HepG2 (cell line): ENCODE data around the gene FOXA3. TPM values are rescaled to one million over a fixed set of nuclear protein-coding genes. Genes with fewer than 3 reads are reported as not detected.

Source experiments
- ATAC-seq: fragments of 200-7000 bp; cut with Tn5 transposase; 3 replicates; pipeline ENCODE4 v1.9.1; 2020; ENCODE audit warnings: mild to moderate bottlenecking, moderate library complexity
- Bru-seq: library from RNA; stranded (reverse); fragments of 400-500 nt; gene quantifications from one replicate; lab custom pipeline; 2021; lab: Mats Ljungman, UMichigan
- BruChase-seq, 2 experiments: library from RNA; stranded (reverse); fragments of 400-500 nt; gene quantifications; one replicate each; lab custom pipeline; 2021; lab: Mats Ljungman, UMichigan
- BruUV-seq: library from RNA; stranded (reverse); fragments of 400-500 nt; replicated peaks from 2 replicates; lab custom pipeline; 2021; lab: Mats Ljungman, UMichigan
- CTCF ChIA-PET: fragments of 300-600 bp; formaldehyde crosslinking; extraction: SDS; loops from one replicate; lab custom pipeline; 2021; ENCODE audit warnings: low total read pairs, inconsistent platforms, low intra/inter-chr PET ratio; lab: Yijun Ruan, JAX
- POLR2A ChIA-PET: fragments of 350-600 bp; sonication (Branson Sonifier 250); formaldehyde crosslinking; loops from one replicate; lab custom pipeline; 2020; ENCODE audit warnings: antibody characterized with exemption, inconsistent platforms; lab: Yijun Ruan, JAX
- DNase-seq: peaks from one replicate; pipeline ENCODE4 v3.0.0-alpha.2; 2015; ENCODE audit warnings: low spot score
- FAIRE-seq: peaks from 3 replicates; lab custom pipeline; 2011; peaks lifted over from hg19 to GRCh38; lab: Jason Lieb, UNC
- H2AFZ ChIP-seq: one replicate; pipeline ENCODE4 v1.6.1; 2011; ENCODE audit warnings: low read length, inconsistent platforms
- H3K27ac ChIP-seq: fragments of 300-600 bp; 3 replicates; pipeline ENCODE4 v1.8.0; 2011; ENCODE audit warnings: mixed run types, mild to moderate bottlenecking, mixed read lengths, low read length, inconsistent platforms; ENCODE audit not compliant: insufficient read depth; ENCODE audit errors: extremely low read length
- H3K27me3 ChIP-seq, 2 experiments: fragments of 200-600 bp in 1 of 2; 2 replicates in 1 of 2; 3 replicates in 1 of 2; pipeline versions ENCODE4 v1.6.0 to v1.8.0; 2011; ENCODE audit warnings: low read length in 2 of 2, mild to moderate bottlenecking in 2 of 2, moderate library complexity in 2 of 2, inconsistent platforms in 1 of 2; ENCODE audit not compliant: insufficient read depth in 2 of 2, control insufficient read depth in 1 of 2
- H3K36me3 ChIP-seq, 2 experiments: fragments of 200-600 bp in 1 of 2; replicated peaks in 1 of 2; 2 replicates in 1 of 2; 3 replicates in 1 of 2; pipeline versions ENCODE4 v1.5.1 to v1.8.0; 2011; ENCODE audit warnings: low read length in 2 of 2, inconsistent platforms in 1 of 2; ENCODE audit not compliant: insufficient read depth in 2 of 2, control insufficient read depth in 1 of 2
- H3K4me1 ChIP-seq: 2 replicates; pipeline ENCODE4 v1.5.1; 2012; ENCODE audit warnings: low read length, inconsistent platforms; ENCODE audit not compliant: insufficient read depth
- H3K4me2 ChIP-seq: 2 replicates; pipeline ENCODE4 v1.6.0; 2011; ENCODE audit warnings: low read depth, low read length, inconsistent platforms
- H3K4me3 ChIP-seq, 3 experiments: fragments of 200-600 bp in 1 of 3; sonication (generic), shearing (Covaris generic) in 1 of 3; replicated peaks in 1 of 3; 2 replicates each; pipeline ENCODE4 v1.5.1; 2011 to 2016; ENCODE audit warnings: low read length in 3 of 3, inconsistent platforms in 2 of 3, low read depth in 2 of 3, mild to moderate bottlenecking in 2 of 3, control low read depth in 1 of 3, mixed read lengths in 1 of 3; ENCODE audit not compliant: insufficient read depth in 1 of 3
- H3K79me2 ChIP-seq: one replicate; pipeline ENCODE4 v1.6.1; 2011; ENCODE audit warnings: low read length, inconsistent platforms; ENCODE audit not compliant: insufficient read depth
- H3K9ac ChIP-seq: 2 replicates; pipeline ENCODE4 v1.6.0; 2011; ENCODE audit warnings: mild to moderate bottlenecking, low read depth, low read length, inconsistent platforms; ENCODE audit not compliant: insufficient read depth
- H3K9me3 ChIP-seq: 2 replicates; pipeline ENCODE4 v1.5.1; 2012; ENCODE audit warnings: mild to moderate bottlenecking, low read length
- H4K20me1 ChIP-seq: 2 replicates; pipeline ENCODE4 v1.6.0; 2011; ENCODE audit warnings: inconsistent platforms, mild to moderate bottlenecking, low read length, moderate library complexity; ENCODE audit not compliant: insufficient read depth
- GMEB2 ChIP-seq: IDR thresholded peaks from 2 replicates; pipeline ENCODE4 v1.6.1; 2016; ENCODE audit warnings: missing biosample characterization, missing genetic modification reagents, low read depth
- GTF2F1 ChIP-seq: fragments of 150-350 bp; IDR thresholded peaks from 2 replicates; pipeline ENCODE4 v1.6.1; 2014; ENCODE audit warnings: low read length
- HMG20A ChIP-seq: IDR thresholded peaks from 2 replicates; pipeline ENCODE4 v1.6.1; 2016; ENCODE audit warnings: borderline replicate concordance
- KAT7 ChIP-seq: IDR thresholded peaks from 2 replicates; pipeline ENCODE4 v1.6.1; 2018; ENCODE audit warnings: borderline replicate concordance, missing compliant biosample characterization
- KMT2A ChIP-seq: sonication (generic); formaldehyde crosslinking; IDR thresholded peaks from 2 replicates; pipeline ENCODE4 v1.4.0; 2020; ENCODE audit warnings: missing genetic modification reagents
- PRMT3 ChIP-seq: sonication (generic); formaldehyde crosslinking; IDR thresholded peaks from 2 replicates; pipeline ENCODE4 v1.8.1; 2022; ENCODE audit warnings: low read depth, mild to moderate bottlenecking, moderate library complexity, missing genetic modification reagents, borderline replicate concordance
- RXRA ChIP-seq: sonication (generic); formaldehyde crosslinking; IDR thresholded peaks from 2 replicates; pipeline ENCODE4 v1.5.1; 2020; ENCODE audit warnings: missing genetic modification reagents
- TRAFD1 ChIP-seq: sonication (generic); formaldehyde crosslinking; IDR thresholded peaks from 2 replicates; pipeline ENCODE4 v1.5.1; 2020; ENCODE audit warnings: missing genetic modification reagents, mild to moderate bottlenecking, borderline replicate concordance
- ZNF383 ChIP-seq: sonication (generic); formaldehyde crosslinking; IDR thresholded peaks from 2 replicates; pipeline ENCODE4 v1.4.0; 2020; ENCODE audit warnings: missing genetic modification reagents, mild to moderate bottlenecking, borderline replicate concordance
- ZNF619 ChIP-seq: sonication (generic); formaldehyde crosslinking; IDR thresholded peaks from 2 replicates; pipeline ENCODE4 v1.4.0; 2020; ENCODE audit warnings: mild to moderate bottlenecking, missing genetic modification reagents
- WGBS: methylation state at CpG from one replicate; pipeline ENCODE4 v1.1.6; 2017; ENCODE audit warnings: low lambda C conversion rate; 5-methylcytosine and 5-hydroxymethylcytosine counted together
- in situ Hi-C: cut with HindIII; loops from 2 replicates; pipeline ENCODE4 v1.10.0; 2017; ENCODE audit warnings: low pct_unique_long_range_greater_than_20kb; ENCODE audit not compliant: extremely low pct_ligation_motif_present
- intact Hi-C: fragments of 100-400 bp; cut with micrococcal nuclease; formaldehyde crosslinking; loops from one replicate; pipeline ENCODE4 v1.10.0; 2022; ENCODE audit not compliant: unreplicated experiment
- long read RNA-seq, 2 experiments: library from RNA in 1 of 2; library from polyadenylated mRNA in 1 of 2; stranded (forward) in 1 of 2; unstranded in 1 of 2; transcript quantifications; one replicate each; pipeline ENCODE4 v2.0.0, GENCODE V29; 2019 to 2022
- polyA minus RNA-seq, 3 experiments: library from RNA; depleted of rRNA, polyadenylated mRNA; stranded (reverse); fragments of >200 nt; gene quantifications; 2 replicates each; pipeline ENCODE4 v1.2.3, GENCODE V29; 2011; ENCODE audit warnings: low replicate concordance in 1 of 3
- polyA plus RNA-seq, 8 experiments: library from polyadenylated mRNA; depleted of rRNA in 3 of 8; stranded (reverse) in 7 of 8; unstranded in 1 of 8; fragments of >200 nt; fragmentation: Illumina TruSeq in 4 of 8; extraction: Trizol in 4 of 8; gene quantifications; 2 replicates each; pipeline versions ENCODE4 v1.2.1 to v1.2.3, GENCODE V29; 2011 to 2016; ENCODE audit warnings: low read depth in 4 of 8, missing spikeins in 1 of 8, mixed read lengths in 1 of 8; ENCODE audit not compliant: insufficient read depth in 1 of 8
- total RNA-seq, 5 experiments: library from RNA; depleted of rRNA; stranded (reverse); fragments of >200 nt; fragmentation: Illumina TruSeq; extraction: Trizol; gene quantifications; 2 replicates each; pipeline ENCODE4 v1.2.3, GENCODE V29; 2016; ENCODE audit warnings: low read depth in 1 of 5
- TF ChIP-seq, protein P1 (sequence below): sonication (generic); formaldehyde crosslinking; IDR thresholded peaks from 2 replicates; pipeline ENCODE4 v1.8.1; 2023; ENCODE audit warnings: mild to moderate bottlenecking, moderate library complexity, missing genetic modification reagents
- TF ChIP-seq, protein P2 (sequence below): sonication (generic); formaldehyde crosslinking; IDR thresholded peaks from 2 replicates; pipeline ENCODE4 v1.4.0; 2020; ENCODE audit warnings: missing genetic modification reagents

FOXA3 gene
- total RNA-seq (2016; rRNA removed; fragmentation: Illumina TruSeq; extraction: Trizol) (27.6 and 29.8 TPM in 2 replicates), polyA plus RNA-seq (2011; rRNA removed) (47.6 and 61.6 TPM in 2 replicates), polyA minus RNA-seq (2011; rRNA and poly(A)+ RNA removed; ENCODE audit: low replicate concordance) (0.42 and 103 TPM in 2 replicates), Bru-seq, nascent RNA (percentile 64 among the genes with signal in this experiment), BruChase-seq, experiment 1, labeled RNA remaining after a 6-hour chase (percentile 64 among the genes with signal in this experiment), BruChase-seq, experiment 2, labeled RNA remaining after a 2-hour chase (percentile 79 among the genes with signal in this experiment)
- 18.2 and 19.5 TPM in 2 replicates for total RNA-seq (2016; cell fraction: cytosol; rRNA removed; fragmentation: Illumina TruSeq; extraction: Trizol; ENCODE audit: low read depth)
- 27.8 and 29.1 TPM in 2 replicates for total RNA-seq (2016; cell fraction: insoluble cytoplasmic fraction; rRNA removed; fragmentation: Illumina TruSeq; extraction: Trizol)
- total RNA-seq (2016; cell fraction: membrane; rRNA removed; fragmentation: Illumina TruSeq; extraction: Trizol) = 34.4 and 34.7 TPM in 2 replicates
- 12.7 and 14.6 TPM in 2 replicates for total RNA-seq (2016; cell fraction: nucleus; rRNA removed; fragmentation: Illumina TruSeq; extraction: Trizol)
- polyA plus RNA-seq (2011; cell fraction: cytosol; rRNA removed) = 51.9 and 75.3 TPM in 2 replicates
- polyA plus RNA-seq (2011; cell fraction: nucleus; rRNA removed) = 17.5 and 27.3 TPM in 2 replicates
- polyA plus RNA-seq (2012) = 16.1 and 27.5 TPM in 2 replicates
- 12.4 and 15.4 TPM in 2 replicates for polyA plus RNA-seq (2016; cell fraction: cytosol; fragmentation: Illumina TruSeq; extraction: Trizol; ENCODE audit: low read depth)
- polyA plus RNA-seq (2016; cell fraction: insoluble cytoplasmic fraction; fragmentation: Illumina TruSeq; extraction: Trizol; ENCODE audit: low read depth) = 32.3 and 32.7 TPM in 2 replicates
- 19.9 and 23.8 TPM in 2 replicates for polyA plus RNA-seq (2016; cell fraction: membrane; fragmentation: Illumina TruSeq; extraction: Trizol; ENCODE audit: low read depth)
- polyA plus RNA-seq (2016; cell fraction: nucleus; fragmentation: Illumina TruSeq; extraction: Trizol; ENCODE audit: insufficient read depth, low read depth) = 23.8 and 24.4 TPM in 2 replicates
- 27.8 and 30.5 TPM in 2 replicates for polyA minus RNA-seq (2011; cell fraction: cytosol; rRNA and poly(A)+ RNA removed)
- 7.2 and 12.8 TPM in 2 replicates for polyA minus RNA-seq (2011; cell fraction: nucleus; rRNA and poly(A)+ RNA removed)
- long read RNA-seq, experiment 1, transcript FOXA3-201 (2 exons, 1,989 nt) = major isoform, 13 of 21 reads
- long read RNA-seq, experiment 1, partial matches to known transcripts = 0 of 21 reads
- long read RNA-seq, experiment 1, other reads (novel, unspliced or antisense) = 8 of 21 reads
- long read RNA-seq, experiment 2, transcript FOXA3-201 (2 exons, 1,989 nt) = major isoform, 180 of 261 reads
- long read RNA-seq, experiment 2, partial matches to known transcripts = 45 of 261 reads
- long read RNA-seq, experiment 2, other reads (novel, unspliced or antisense) = 36 of 261 reads

GRCh38 chr19:45863840-45864628 is at the start of gene FOXA3:
FOXA3 (plus strand) TSS chr19:45864326; CDS start chr19:45864457, 131 bp downstream.
- in situ Hi-C loops (no loop called here), intact Hi-C loops (loop anchor here (1.0 kb wide), 3 partner anchors 10 to 47 kb away; no protein-coding TSS in a partner anchor)
- BruUV-seq = no TSS peak
- Histone ChIP-seq H3K79me2 (peaks cover 66% of the 10 kb centered on the region), H3K9ac (peak within 1 kb of the TSS; percentile 80), H3K27me3 (no peaks in the 10 kb centered on the region; a peak in 1 of 5 replicates), H3K36me3 (peaks cover 1 to 7% of the 10 kb centered on the region in 2 experiments; a peak in 3 of 5 replicates), H2AFZ (no peak within 1 kb of the TSS), H3K4me1 (peaks cover 51% of the 10 kb centered on the region), H3K27ac (peak within 1 kb of the TSS; percentile 57), H3K4me2 (peak within 1 kb of the TSS; percentile 84), H4K20me1 (0 out of 2 replicates have a peak, but pooled peaks cover 14% of the 10 kb centered on the region), H3K9me3 (no peaks in the 10 kb centered on the region), H3K4me3 (peak within 1 kb of the TSS; percentile 90 to 97 (median 92))
- FAIRE-seq (no peak), DNase-seq (peak; percentile 64), ATAC-seq (peak; percentile 80)
- ChIA-PET CTCF (interaction anchor here (1.1 to 5.8 kb wide), 2 partner anchors 20 to 47 kb away, joined by 4 to 263 read pairs; partner anchors contain the start of gene IRF2BP1), POLR2A (interaction anchor here (0.6 to 13.2 kb wide), 18 partner anchors 9 to 1301 kb away, joined by 3 to 388 read pairs (median 6); partner anchors contain the start of genes CCDC61, DMWD, IRF2BP1 and MYPOP)
- WGBS = 3% methylated on average over 14 of the region's 71 CpGs
- TF ChIP-seq KAT7 (CRISPR knock-in tag) = no peak; the same call in 1 of the 2 replicates
- no peak for TF ChIP-seq ZNF383 (CRISPR knock-in tag)
- TF ChIP-seq GMEB2 (CRISPR knock-in tag) = no peak
- TF ChIP-seq, protein P1, sequence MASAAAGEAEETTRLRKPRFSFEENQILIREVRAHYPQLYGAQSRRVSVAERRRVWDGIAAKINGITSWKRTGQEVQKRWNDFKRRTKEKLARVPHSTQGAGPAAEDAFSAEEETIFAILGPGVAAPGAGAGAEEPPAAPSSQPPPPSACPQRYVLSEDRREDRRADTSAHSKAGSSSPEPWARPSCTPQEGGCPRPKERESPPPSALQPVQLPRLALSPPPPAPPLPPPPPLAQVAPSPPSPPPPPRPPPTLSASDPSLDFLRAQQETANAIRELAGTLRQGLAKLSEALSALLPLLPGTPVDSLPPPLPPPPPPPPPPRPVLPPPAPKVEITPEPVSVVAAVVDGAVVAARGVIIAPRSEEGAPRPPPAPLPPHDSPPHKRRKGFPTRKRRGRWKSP (CRISPR knock-in tag) = no peak
- TF ChIP-seq ZNF619 (CRISPR knock-in tag) = peak; percentile 64; the same call in 1 of the 2 replicates
- peak; percentile 22; the same call in 1 of the 2 replicates for TF ChIP-seq KMT2A (CRISPR knock-in tag)
- no peak for TF ChIP-seq TRAFD1
- no peak for TF ChIP-seq PRMT3 (CRISPR knock-in tag)
- TF ChIP-seq GTF2F1 = no peak
- TF ChIP-seq RXRA (CRISPR knock-in tag) = no peak
- TF ChIP-seq, protein P2, sequence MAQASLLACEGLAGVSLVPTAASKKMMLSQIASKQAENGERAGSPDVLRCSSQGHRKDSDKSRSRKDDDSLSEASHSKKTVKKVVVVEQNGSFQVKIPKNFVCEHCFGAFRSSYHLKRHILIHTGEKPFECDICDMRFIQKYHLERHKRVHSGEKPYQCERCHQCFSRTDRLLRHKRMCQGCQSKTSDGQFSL (CRISPR knock-in tag) = no peak
- no peak for TF ChIP-seq HMG20A (CRISPR knock-in tag)
